Measurements from ENCODE around the gene IDE. TPM values are rescaled to one million over a fixed set of nuclear protein-coding genes. Genes with fewer than 3 reads are reported as not detected.

IDE gene
- total and polyA plus RNA-seq, 2 of the 13 experiments (the other 11 are each of a cell fraction or from before 2014, with no cell fraction given): 16.1 to 52.1 TPM

- TF ChIP-seq DNMT3B (CRISPR knock-in tag; conservative IDR thresholded peaks at IDR 0.05) (0 out of 2 replicates have a peak, but pooled peaks have one; percentile 34), FOXP4 (CRISPR knock-in tag; IDR thresholded peaks at IDR 0.05) (peak; percentile 51), RAD21 (CRISPR knock-in tag; IDR thresholded peaks at IDR 0.05) (peak; percentile 26; the same call in 1 of the 2 replicates), ZNF674 (CRISPR knock-in tag; IDR thresholded peaks at IDR 0.05; ENCODE audit: low read depth) (0 out of 2 replicates have a peak, but pooled peaks have one; percentile 24), CREB3 (CRISPR knock-in tag; IDR thresholded peaks at IDR 0.05) (no peak), ZSCAN31 (CRISPR knock-in tag; IDR thresholded peaks at IDR 0.05; ENCODE audit: low read depth) (peak; percentile 61; the same call in 1 of the 2 replicates), WIZ (CRISPR knock-in tag; IDR thresholded peaks at IDR 0.05) (peak; percentile 22; the same call in 1 of the 2 replicates), TARDBP (CRISPR knock-in tag; IDR thresholded peaks at IDR 0.05) (peak; percentile 48; the same call in 1 of the 2 replicates), GFI1 (CRISPR knock-in tag; IDR thresholded peaks at IDR 0.05; ENCODE audit: borderline replicate concordance) (0 out of 2 replicates have a peak, but pooled peaks have one; percentile 51), FOXO1 (CRISPR knock-in tag; IDR thresholded peaks at IDR 0.05) (no peak), NR2C2 (CRISPR knock-in tag; IDR thresholded peaks at IDR 0.05; ENCODE audit: borderline replicate concordance) (no peak), PATZ1 (CRISPR knock-in tag; IDR thresholded peaks at IDR 0.05) (peak; percentile 96), KAT8 (CRISPR knock-in tag; IDR thresholded peaks at IDR 0.05) (no peak), RXRB (CRISPR knock-in tag; IDR thresholded peaks at IDR 0.05; ENCODE audit: borderline replicate concordance) (0 out of 2 replicates have a peak, but pooled peaks have one; percentile 20), ZNF670 (CRISPR knock-in tag; IDR thresholded peaks at IDR 0.05; ENCODE audit: borderline replicate concordance) (peak; percentile 28; the same call in 1 of the 2 replicates), NFIC (IDR thresholded peaks at IDR 0.05; ENCODE audit: low read length) (peak; percentile 37; the same call in 1 of the 2 replicates)
- TF ChIP-seq, protein P1, sequence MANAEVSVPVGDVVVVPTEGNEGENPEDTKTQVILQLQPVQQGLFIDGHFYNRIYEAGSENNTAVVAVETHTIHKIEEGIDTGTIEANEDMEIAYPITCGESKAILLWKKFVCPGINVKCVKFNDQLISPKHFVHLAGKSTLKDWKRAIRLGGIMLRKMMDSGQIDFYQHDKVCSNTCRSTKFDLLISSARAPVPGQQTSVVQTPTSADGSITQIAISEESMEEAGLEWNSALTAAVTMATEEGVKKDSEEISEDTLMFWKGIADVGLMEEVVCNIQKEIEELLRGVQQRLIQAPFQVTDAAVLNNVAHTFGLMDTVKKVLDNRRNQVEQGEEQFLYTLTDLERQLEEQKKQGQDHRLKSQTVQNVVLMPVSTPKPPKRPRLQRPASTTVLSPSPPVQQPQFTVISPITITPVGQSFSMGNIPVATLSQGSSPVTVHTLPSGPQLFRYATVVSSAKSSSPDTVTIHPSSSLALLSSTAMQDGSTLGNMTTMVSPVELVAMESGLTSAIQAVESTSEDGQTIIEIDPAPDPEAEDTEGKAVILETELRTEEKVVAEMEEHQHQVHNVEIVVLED (CRISPR knock-in tag; IDR thresholded peaks at IDR 0.05; ENCODE audit: borderline replicate concordance): no peak
Measured at GRCh38 chr10:92590623-92591549, 17.0 kb upstream of the IDE start (continued).

Measured in HepG2 (cell line).